Measurements from ENCODE around the gene BCO2. TPM values are rescaled to one million over a fixed set of nuclear protein-coding genes. Genes with fewer than 3 reads are reported as not detected.

Gene BCO2
- total RNA-seq, 1 experiment from 2014 or later, result 0.31 TPM

DNA sequence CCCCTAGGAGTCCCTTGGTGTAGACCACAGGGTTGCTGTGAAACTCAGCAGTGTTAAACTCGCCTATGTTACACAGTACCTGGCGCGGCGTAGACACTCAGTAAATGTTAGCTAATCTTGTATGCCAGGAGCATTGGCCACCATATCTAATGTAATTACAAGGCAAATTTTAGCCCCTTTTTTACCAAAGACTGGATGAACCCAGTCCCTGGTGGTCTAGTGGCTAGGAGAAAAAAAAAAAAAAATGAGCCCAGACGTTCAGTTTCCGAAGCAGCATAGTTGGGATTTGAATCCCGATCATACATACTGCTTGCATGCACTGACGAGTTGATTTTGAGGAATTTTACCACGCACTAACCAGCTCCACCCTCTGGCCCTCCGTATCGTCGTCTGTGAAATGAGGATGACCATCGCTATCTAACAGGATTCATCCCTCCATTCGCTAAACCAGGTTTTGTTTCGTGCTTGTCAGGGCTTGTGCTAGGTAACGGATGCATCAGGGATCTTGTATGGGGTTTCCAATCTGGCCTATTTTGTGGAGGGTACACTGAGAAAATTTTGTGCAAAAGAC lies 51.6 kb downstream of the BCO2 start:
- no peak overlapping the region for H2BK5ac ChIP-seq (ENCODE audit: insufficient read length, low read length)
- H4K91ac ChIP-seq (ENCODE audit: insufficient read length, low read depth, low read length), result no peak overlapping the region
- no peak overlapping the region for H3K4ac ChIP-seq (ENCODE audit: low read depth, low read length)
- H4K20me1 ChIP-seq (ENCODE audit: control insufficient read depth, insufficient read depth, insufficient read length), result no peaks in the 10 kb centered on the region
- H3K23me2 ChIP-seq (ENCODE audit: insufficient read length, low read depth, low read length, poor library complexity, severe bottlenecking), result peaks cover 8% of the 10 kb centered on the region
- WGBS (ENCODE audit: extremely low coverage, insufficient read length, low lambda C conversion rate), result no CpG with 5 or more reads among the region's 16 CpGs
- peak overlapping the region; percentile 83 to 89 for H3K4me3 Mint-ChIP-seq
- no peak overlapping the region for H3K23ac ChIP-seq (ENCODE audit: insufficient read length, low read depth, low read length)
- no peak overlapping the region for H2BK15ac ChIP-seq (ENCODE audit: low read depth, low read length)
- no peak overlapping the region for H4K5ac ChIP-seq (ENCODE audit: insufficient read length, low read depth, low read length)
- no peak overlapping the region for H2BK20ac ChIP-seq (ENCODE audit: low read depth, low read length, poor library complexity, severe bottlenecking)
- peak overlapping the region; percentile 67 for H3K9ac ChIP-seq (ENCODE audit: extremely low read depth, insufficient read length, low read length)
- H3K56ac ChIP-seq (ENCODE audit: insufficient read length, low read depth, low read length), result no peak overlapping the region
- H3K27ac ChIP-seq (ENCODE audit: insufficient read length, low read depth, low read length), result no peak overlapping the region
- H3K18ac ChIP-seq (ENCODE audit: insufficient read length, low read depth, low read length), result peak overlapping the region; percentile 14
- no peaks in the 10 kb centered on the region; the same call in 1 of the 2 replicates for H3K4me1 ChIP-seq (ENCODE audit: insufficient read depth, low read length)
- peaks cover 2 to 33% (median 22%) of the 10 kb centered on the region in 3 experiments; a peak in 5 of 7 replicates for H3K36me3 Mint-ChIP-seq (ENCODE audit: insufficient read depth in 1 of 3, low read depth in 3 of 3)
- H2BK120ac ChIP-seq (ENCODE audit: low read depth, low read length, poor library complexity, severe bottlenecking), result no peak overlapping the region
- no peaks in the 10 kb centered on the region; a peak in 1 of 5 replicates for H3K9me3 Mint-ChIP-seq
- no peaks in the 10 kb centered on the region; the same call in 1 of the 2 replicates for H3K27me3 ChIP-seq (ENCODE audit: insufficient read depth, low read length)
- H3K27ac Mint-ChIP-seq, result peak overlapping the region in 2 of 3 experiments; percentile 77 to 84; a peak in 4 of 7 replicates
- TF ChIP-seq, protein P1, sequence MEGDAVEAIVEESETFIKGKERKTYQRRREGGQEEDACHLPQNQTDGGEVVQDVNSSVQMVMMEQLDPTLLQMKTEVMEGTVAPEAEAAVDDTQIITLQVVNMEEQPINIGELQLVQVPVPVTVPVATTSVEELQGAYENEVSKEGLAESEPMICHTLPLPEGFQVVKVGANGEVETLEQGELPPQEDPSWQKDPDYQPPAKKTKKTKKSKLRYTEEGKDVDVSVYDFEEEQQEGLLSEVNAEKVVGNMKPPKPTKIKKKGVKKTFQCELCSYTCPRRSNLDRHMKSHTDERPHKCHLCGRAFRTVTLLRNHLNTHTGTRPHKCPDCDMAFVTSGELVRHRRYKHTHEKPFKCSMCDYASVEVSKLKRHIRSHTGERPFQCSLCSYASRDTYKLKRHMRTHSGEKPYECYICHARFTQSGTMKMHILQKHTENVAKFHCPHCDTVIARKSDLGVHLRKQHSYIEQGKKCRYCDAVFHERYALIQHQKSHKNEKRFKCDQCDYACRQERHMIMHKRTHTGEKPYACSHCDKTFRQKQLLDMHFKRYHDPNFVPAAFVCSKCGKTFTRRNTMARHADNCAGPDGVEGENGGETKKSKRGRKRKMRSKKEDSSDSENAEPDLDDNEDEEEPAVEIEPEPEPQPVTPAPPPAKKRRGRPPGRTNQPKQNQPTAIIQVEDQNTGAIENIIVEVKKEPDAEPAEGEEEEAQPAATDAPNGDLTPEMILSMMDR (conservative IDR thresholded peaks at IDR 0.05), result no peak
- no peak overlapping the region for H2BK12ac ChIP-seq (ENCODE audit: insufficient read length, low read depth, low read length)
- no peak overlapping the region for H4K8ac ChIP-seq (replicated peaks; ENCODE audit: insufficient read length, low read depth, low read length)
- H3K79me2 ChIP-seq (ENCODE audit: insufficient read depth, low read length), result no peaks in the 10 kb centered on the region; the same call in 1 of the 2 replicates
- H3K27me3 Mint-ChIP-seq (ENCODE audit: low read depth), result peaks cover 19% of the 10 kb centered on the region
- H3T11ph ChIP-seq (ENCODE audit: low read length), result no peak overlapping the region
- H2AK5ac ChIP-seq (ENCODE audit: insufficient read length, low read length), result no peak overlapping the region
- peaks cover 8 to 9% of the 10 kb centered on the region in 2 experiments for H3K4me1 Mint-ChIP-seq
- DNase-seq, result no peak
- H3K14ac ChIP-seq (ENCODE audit: insufficient read depth, low read length), result peak overlapping the region; percentile 54
- no peaks in the 10 kb centered on the region for H3K9me3 ChIP-seq (ENCODE audit: control insufficient read depth, low read depth, low read length)
- H3K79me1 ChIP-seq (ENCODE audit: insufficient read depth, low read depth, low read length, poor library complexity, severe bottlenecking), result no peaks in the 10 kb centered on the region
- no peak overlapping the region for H2AFZ ChIP-seq (ENCODE audit: low read length)
- H3K4me2 ChIP-seq (ENCODE audit: insufficient read depth, insufficient read length, low read length), result peak overlapping the region; percentile 97
